ENCODE data around the gene NDOR1. TPM values are rescaled to one million over a fixed set of nuclear protein-coding genes. Genes with fewer than 3 reads are reported as not detected.

The NDOR1 gene
- total RNA-seq, 6 experiments from 2014 or later: 13.1 to 17.3 (median 16.6) TPM

DNA sequence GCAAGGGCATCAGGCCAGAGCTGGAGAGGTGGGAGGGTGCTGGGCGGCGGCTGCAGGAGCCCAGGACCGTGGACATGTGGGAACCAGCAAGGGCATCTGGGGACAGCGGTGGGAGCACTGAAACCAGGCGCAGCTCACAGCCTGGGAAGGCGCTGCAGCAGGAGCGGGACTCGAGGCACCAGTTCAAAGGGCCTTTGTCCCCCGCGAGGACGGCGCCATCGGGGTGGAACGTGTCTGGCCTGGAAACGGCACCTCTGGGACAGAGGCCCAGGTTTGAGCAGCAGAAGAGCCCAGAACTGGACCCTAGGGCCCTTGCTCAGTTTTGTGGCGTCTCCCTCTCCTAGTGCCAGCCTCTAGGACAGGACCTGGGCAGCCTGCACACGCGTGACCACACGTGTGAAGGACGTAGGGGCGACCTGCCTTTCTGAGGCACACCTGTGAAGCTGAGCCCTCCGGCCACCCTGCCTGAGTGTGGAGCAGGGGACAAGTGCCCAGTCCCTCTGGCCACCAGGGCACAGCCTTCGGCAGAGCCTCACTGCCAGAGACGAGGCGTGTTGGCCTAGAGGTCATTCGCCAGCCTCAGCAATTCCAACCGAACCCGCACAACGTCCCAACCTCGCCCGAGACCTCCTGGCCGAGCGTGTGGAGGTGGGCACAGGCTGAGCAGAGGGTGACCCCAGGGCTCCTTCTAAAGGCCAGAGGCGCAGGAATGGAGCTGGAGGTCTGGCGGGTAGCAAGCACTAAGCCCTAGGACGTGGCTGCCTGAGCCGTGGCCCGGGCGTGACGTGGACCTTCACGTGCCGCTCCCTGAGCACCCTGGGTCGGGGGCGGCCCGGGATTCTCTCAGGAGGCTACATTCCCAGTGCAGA lies 31.5 kb upstream of the NDOR1 start:
- Mint-ChIP-seq H3K27ac (no peak overlapping the region), H3K9me3 (no peaks in the 10 kb centered on the region), H3K27me3 (ENCODE audit: insufficient read depth) (peaks cover 5% of the 10 kb centered on the region), H3K4me1 (ENCODE audit: low read depth) (peaks cover 7% of the 10 kb centered on the region), H3K36me3 (ENCODE audit: low read depth) (no peaks in the 10 kb centered on the region), H3K4me3 (no peak overlapping the region)
- no peak for DNase-seq
- TF ChIP-seq, protein P1, sequence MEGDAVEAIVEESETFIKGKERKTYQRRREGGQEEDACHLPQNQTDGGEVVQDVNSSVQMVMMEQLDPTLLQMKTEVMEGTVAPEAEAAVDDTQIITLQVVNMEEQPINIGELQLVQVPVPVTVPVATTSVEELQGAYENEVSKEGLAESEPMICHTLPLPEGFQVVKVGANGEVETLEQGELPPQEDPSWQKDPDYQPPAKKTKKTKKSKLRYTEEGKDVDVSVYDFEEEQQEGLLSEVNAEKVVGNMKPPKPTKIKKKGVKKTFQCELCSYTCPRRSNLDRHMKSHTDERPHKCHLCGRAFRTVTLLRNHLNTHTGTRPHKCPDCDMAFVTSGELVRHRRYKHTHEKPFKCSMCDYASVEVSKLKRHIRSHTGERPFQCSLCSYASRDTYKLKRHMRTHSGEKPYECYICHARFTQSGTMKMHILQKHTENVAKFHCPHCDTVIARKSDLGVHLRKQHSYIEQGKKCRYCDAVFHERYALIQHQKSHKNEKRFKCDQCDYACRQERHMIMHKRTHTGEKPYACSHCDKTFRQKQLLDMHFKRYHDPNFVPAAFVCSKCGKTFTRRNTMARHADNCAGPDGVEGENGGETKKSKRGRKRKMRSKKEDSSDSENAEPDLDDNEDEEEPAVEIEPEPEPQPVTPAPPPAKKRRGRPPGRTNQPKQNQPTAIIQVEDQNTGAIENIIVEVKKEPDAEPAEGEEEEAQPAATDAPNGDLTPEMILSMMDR (IDR thresholded peaks at IDR 0.05): no peak

DNA sequence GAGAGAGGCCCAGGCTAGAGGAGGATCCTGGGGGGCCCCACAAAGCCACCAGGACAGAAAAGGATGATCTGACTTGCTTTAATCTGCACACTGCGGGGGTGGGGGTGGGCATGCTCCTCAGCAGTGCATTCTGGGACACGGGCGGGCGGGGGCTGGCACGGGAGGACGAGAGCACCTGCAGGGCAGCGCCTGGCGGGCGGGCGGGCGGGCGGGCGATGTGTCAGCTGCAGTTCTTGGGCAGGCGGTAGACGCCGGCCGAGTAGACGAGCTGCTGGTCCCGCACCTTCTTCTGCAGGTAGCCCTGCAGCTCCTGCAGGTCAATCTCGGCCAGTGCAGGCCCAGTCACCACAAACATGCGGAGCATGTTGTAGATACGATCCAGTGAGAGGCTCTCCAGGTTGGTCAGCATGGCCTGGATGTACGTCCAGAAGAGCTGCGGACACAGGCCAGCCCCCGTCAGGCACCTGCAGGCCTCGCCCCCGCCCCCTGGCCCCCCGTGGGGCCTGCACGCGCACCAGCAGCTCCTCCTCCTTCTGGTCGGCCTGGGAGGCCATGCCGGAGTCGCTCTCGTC lies 30.7 kb upstream of the NDOR1 start:
- DNase-seq: no peak
- H3K27ac Mint-ChIP-seq: no peak overlapping the region
- H3K4me1 Mint-ChIP-seq (ENCODE audit: low read depth): peaks cover 11% of the 10 kb centered on the region
- no peaks in the 10 kb centered on the region for H3K9me3 Mint-ChIP-seq
- H3K4me3 Mint-ChIP-seq: no peak overlapping the region
- TF ChIP-seq, protein P1 (IDR thresholded peaks at IDR 0.05): no peak
- H3K36me3 Mint-ChIP-seq (ENCODE audit: low read depth): no peaks in the 10 kb centered on the region
- H3K27me3 Mint-ChIP-seq (ENCODE audit: insufficient read depth): peaks cover 5% of the 10 kb centered on the region

DNA sequence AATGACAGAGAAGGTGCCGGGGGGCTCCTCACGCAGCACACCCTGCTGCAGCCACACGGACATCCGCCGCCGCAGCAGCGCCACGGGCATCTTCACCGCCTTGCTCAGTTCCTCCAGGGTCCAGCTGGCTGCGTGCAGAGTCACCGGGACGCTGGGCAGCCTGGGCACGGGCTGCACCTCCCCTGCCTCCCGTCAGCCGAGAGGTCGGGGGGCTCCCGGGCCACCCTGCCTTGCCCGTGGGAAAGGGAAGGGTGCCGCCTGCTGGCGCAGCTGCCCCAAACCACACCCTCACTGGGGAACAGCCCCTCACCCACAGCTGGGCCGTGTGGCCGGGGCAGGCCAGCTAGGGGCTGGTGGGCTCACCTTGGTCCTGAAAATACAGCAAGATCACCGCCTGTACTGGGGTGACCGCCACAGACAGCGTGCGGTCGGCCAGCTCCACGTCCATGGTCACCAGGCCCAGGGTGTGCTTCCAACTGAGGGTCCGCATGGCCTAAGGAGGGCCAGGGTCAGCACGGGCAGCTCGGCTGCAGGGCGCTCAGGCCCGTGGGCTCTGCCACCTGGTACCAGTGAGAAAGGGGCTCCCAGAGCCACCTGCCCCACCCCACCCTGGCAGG lies 30.0 kb upstream of the NDOR1 start:
- TF ChIP-seq, protein P1 (IDR thresholded peaks at IDR 0.05): peak; percentile 53; the same call in 1 of the 2 replicates
- no peaks in the 10 kb centered on the region for H3K36me3 Mint-ChIP-seq (ENCODE audit: low read depth)
- H3K4me1 Mint-ChIP-seq (ENCODE audit: low read depth): peaks cover 11% of the 10 kb centered on the region
- no peak overlapping the region for H3K27ac Mint-ChIP-seq
- H3K9me3 Mint-ChIP-seq: no peaks in the 10 kb centered on the region
- H3K27me3 Mint-ChIP-seq (ENCODE audit: insufficient read depth): peaks cover 2% of the 10 kb centered on the region; the same call in 1 of the 2 replicates
- DNase-seq: no peak
- no peak overlapping the region for H3K4me3 Mint-ChIP-seq

DNA sequence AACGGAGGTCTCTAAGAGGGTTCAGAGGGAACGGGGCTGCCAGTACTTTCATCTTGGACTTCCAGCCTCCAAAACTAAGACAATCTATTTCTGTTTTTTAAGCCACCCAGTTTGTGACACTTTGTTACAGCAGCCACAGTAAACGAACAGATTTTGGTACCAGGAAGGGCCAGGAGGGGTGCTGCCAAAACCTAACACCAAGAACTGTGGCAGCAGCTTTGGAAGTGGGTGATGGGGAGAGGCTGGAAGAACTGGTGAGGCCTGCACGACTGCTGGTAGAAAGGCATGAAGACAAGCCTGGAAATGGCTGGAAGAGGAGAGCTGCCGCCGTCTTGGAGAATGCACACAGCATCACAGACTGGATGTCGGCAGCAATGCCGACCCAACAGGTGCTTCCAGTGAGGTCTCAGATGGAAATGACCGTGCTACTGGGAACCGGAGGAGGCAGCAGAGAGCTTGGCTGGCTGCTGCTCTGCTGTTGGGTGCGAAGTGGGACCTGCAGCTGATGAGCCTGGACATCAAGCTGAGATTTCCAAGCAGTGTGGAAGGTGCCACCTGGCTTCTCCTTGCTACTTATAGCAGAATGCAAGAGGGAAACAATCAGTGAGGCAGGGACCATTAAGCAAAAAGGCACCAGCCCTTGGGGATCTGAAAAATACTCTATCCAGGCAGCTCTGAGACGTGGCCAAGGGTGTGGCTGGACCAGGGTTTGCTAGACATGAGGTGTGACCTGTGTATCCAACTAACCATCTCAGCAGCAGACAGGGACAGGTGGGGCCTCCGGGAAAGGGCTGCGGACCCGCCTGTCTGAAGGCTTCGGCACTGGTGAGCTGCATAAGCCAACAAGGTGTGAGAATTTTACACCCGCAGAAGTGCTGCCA lies 29.0 kb upstream of the NDOR1 start:
- DNase-seq: no peak
- H3K27ac Mint-ChIP-seq: no peak overlapping the region
- no peaks in the 10 kb centered on the region for H3K36me3 Mint-ChIP-seq (ENCODE audit: low read depth)
- H3K4me3 Mint-ChIP-seq: no peak overlapping the region; the same call in 1 of the 2 replicates
- peaks cover 11% of the 10 kb centered on the region for H3K4me1 Mint-ChIP-seq (ENCODE audit: low read depth)
- TF ChIP-seq, protein P1 (IDR thresholded peaks at IDR 0.05): peak; percentile 58
- H3K9me3 Mint-ChIP-seq: no peaks in the 10 kb centered on the region
- H3K27me3 Mint-ChIP-seq (ENCODE audit: insufficient read depth): peaks cover 2% of the 10 kb centered on the region; the same call in 1 of the 2 replicates
